Fibroblast of villous mesenchyme (primary cell): ENCODE data around the gene RNU1-3. TPM values are rescaled to one million over a fixed set of nuclear protein-coding genes. Genes with fewer than 3 reads are reported as not detected.
"Not testable (repeated sequence)": the region's sequence is repeated elsewhere in the genome, so short reads cannot be mapped to it uniquely, and the experiment has no call there.

ENCODE experiments used
- DNase-seq: peaks from one replicate; pipeline ENCODE4 v3.0.0-alpha.2; 2010; ENCODE audit warnings: low read depth
- H3K4me3 ChIP-seq: 2 replicates; pipeline ENCODE4 v1.5.1; 2011; ENCODE audit warnings: low read depth, mild to moderate bottlenecking, low read length
- total RNA-seq: library from RNA; depleted of rRNA; stranded (reverse); fragments of >200 nt; gene quantifications from 2 replicates; pipeline ENCODE4 v1.2.3, GENCODE V29; 2012
- TF ChIP-seq, protein P1 (sequence below): IDR thresholded peaks from 2 replicates; pipeline ENCODE4 v1.5.1; 2012; ENCODE audit warnings: low read depth, mild to moderate bottlenecking, low read length; ENCODE audit not compliant: insufficient read depth

RNU1-3 gene
- total RNA-seq, 1 donor, result not detected

DNA sequence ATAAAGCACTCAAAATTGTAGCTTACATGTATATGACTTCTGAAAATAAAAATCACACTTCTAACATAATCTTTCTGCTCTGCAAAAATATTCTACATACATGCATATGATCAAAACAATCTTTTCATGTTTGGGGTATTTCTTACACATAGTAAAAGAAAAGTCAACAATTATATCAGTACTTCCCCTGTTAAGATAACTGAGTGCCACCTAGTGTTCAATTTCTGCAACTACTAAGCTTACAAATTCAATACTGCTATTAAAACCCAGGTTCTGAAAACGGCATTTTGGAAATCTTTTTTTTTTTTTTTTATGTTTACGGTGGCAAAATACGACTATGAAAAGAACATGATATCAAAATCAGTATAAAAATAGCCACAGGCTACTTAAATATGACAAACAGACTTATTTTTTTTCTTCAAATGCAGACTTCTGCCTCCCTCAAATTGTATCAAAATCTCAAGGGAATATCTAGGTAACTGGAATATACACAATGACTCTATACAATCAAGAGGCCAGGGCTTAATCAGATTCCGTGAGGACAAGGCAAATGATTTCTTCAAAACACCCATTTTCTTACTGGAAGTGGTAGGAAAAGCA is 18.1 kb upstream of the RNU1-3 start:
- TF ChIP-seq, protein P1, sequence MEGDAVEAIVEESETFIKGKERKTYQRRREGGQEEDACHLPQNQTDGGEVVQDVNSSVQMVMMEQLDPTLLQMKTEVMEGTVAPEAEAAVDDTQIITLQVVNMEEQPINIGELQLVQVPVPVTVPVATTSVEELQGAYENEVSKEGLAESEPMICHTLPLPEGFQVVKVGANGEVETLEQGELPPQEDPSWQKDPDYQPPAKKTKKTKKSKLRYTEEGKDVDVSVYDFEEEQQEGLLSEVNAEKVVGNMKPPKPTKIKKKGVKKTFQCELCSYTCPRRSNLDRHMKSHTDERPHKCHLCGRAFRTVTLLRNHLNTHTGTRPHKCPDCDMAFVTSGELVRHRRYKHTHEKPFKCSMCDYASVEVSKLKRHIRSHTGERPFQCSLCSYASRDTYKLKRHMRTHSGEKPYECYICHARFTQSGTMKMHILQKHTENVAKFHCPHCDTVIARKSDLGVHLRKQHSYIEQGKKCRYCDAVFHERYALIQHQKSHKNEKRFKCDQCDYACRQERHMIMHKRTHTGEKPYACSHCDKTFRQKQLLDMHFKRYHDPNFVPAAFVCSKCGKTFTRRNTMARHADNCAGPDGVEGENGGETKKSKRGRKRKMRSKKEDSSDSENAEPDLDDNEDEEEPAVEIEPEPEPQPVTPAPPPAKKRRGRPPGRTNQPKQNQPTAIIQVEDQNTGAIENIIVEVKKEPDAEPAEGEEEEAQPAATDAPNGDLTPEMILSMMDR, result peak; percentile 35
- H3K4me3 ChIP-seq, DNase-seq: not testable (repeated sequence)

DNA sequence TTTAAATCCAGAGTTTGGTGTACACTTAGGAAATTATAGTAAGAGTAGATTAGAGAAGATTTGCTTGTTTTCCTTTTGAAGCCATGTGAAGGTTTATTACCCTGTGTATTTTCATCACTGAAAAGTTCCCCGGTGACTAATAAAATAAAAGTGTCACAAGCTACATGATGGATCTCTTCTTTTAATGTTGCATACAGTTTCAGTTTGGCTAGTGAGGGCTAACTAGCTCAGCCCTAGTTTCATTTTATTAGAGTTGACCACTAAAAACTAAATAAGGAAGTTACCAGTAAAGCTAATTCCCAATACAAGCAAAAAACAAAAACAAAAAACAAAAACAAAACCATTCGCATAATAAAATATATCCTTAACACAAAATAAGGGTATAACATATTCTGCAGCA is 17.4 kb upstream of the RNU1-3 start:
- peak; percentile 65 for DNase-seq
- H3K4me3 ChIP-seq, result not testable (repeated sequence)

DNA sequence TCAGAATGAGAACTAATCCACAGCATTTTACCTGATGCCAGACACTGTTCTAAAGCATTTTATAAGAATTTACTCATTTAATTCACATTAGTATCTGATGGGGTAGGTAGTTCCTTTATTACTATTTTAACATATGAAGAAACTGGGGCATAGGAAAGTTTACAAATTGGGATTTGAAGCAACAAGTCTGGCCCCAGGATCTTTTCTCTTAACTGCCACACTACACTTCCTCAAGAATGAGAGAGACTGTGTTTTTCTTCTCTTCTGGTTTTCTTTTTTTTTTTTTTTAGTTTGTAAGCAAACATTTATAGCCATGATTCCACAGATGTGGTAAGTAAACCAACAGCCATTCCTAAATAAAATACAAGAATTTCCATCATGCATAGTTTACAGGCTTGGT is 16.1 kb upstream of the RNU1-3 start:
- H3K4me3 ChIP-seq, DNase-seq: not testable (repeated sequence)

DNA sequence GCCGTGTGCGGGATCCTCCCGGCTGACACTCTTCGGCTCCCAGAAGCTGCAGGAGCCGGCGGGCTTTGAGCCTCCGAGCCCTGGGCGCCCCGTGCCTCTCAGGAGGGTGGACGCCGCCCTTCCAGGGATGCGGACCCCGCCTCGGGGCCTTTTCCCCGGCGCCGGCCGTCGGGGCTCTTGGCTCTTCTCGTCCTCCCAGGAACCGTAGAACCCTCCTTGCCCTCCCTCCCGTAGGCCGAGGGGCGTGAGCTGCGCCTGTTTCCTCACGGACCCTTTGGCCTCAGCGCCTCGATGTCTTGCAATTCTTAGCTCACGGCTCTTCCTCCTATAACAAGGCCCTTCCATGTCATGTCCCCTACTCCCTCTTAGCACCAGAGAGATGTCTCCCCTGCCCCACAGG is 13.6 kb upstream of the RNU1-3 start:
- DNase-seq, H3K4me3 ChIP-seq: not testable (repeated sequence)

DNA sequence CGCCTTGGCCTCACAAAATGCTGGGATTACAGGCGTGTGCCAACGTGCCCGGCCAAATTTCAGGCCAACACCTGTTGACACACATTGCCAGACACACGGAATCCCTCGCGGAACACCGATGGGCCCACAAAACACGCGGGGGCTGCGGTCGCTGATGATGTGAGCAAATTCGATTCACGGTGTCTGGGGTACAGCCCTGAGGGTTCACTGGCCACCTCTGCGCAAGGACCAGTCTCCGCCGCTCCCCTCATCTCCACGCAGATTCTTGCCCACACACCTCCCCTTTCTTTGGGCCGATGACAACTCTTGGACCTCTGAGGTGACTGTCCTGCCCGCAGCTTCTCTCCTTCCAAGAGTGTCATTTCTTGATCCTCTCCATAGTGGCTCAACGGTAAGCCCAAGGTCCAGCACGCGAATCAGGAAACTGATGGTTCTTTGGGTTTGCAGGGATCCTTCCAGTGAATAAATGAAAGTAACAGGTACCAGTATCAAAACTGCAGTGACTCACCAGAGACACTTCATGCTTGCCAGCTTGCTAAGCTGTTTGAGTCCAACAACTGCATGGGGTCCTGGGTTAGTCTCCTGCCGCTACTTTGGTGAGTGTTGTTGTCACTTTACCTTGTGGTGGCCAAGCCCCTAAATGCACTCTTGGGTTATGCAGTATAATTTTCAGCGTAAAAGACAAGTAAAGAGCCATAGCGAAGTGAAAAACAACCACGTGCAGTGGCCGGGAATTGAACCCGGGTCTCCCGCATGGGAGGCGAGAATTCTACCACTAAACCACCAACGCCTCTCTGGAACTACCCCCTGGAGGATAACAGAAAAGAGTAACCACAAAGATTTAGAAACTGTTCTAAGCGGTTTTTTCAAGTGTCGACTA is 11.0 kb upstream of the RNU1-3 start:
- peak; percentile 70 for DNase-seq
- TF ChIP-seq, protein P1, result no peak
- no peak overlapping the region for H3K4me3 ChIP-seq

DNA sequence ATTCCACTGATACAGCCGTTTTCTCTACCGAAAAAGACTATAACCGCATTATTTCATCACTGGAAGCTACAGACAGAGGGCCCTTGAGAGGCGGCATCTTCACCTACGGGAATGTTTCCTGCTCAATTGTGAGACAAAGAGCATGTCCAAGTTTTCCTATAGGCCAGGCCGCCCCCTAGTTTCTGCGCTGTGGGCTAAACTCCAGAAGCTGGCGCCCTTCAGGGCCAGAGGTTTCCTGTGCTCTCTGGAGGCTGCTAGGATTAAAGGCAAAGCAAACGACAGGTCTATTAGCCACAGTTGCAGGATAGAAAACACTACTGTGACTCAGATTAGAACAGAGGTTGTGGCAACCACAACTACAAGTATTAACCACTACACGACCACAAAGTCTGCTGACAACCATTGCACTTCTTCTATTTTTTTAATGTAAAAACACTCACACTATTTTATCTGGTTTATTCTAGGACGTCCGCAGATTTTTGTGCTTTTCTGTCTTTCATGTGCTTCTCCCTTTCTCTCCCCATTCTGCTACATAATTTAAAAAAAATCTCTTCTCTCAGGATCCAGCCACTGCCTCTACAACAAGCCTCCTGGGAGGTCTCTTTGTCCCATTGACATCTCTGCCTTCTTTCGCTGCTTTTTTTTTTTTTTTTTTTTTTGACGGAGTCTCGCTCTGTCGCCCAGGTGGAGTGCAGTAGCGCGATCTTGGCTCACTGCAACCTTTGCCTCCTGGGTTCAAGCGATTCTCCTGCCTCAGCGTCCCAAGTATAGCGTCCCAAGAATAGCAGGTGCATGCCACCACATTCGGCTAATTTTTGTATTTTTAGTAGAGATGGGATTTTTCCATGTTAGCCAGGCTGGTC is 10.1 kb upstream of the RNU1-3 start:
- not testable (repeated sequence) for DNase-seq, H3K4me3 ChIP-seq

DNA sequence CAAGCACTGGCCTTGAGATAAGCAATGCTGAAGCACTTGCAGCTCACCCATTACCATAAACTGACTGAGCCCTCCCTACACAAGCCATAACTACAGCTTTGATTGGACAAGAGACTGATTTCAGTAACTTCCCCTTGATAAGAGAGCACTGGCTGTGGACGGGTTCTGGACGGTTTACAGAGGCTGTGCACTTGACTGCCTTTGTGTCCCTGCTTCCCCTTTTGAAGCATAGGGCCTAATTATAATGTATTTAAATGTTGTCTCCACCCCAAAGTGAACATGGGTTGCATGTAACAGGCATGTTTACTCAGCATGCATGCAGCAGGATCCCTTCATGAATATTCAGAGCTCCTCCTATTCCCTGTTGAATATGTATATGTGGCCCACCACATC is 8.4 kb upstream of the RNU1-3 start:
- not testable (repeated sequence) for DNase-seq, H3K4me3 ChIP-seq

DNA sequence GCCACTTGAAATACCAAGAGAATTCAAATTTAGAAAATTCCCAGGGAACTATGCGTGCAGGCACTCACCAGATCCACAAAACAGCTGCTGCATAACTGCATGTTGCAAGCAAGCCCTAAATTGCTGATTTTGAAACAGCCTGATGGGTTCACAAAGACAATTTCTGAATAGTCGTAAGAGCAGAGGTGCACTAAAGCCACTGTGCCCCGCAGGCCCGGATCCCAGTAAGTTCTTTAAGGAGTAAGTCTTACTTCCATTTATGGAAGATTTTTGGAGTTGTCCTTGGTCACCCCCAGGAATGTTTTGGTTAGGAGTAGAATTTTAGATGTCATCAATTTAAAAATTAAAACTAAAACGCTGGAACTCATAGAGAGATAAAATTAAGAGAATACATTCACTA is 7.2 kb upstream of the RNU1-3 start:
- not testable (repeated sequence) for DNase-seq, H3K4me3 ChIP-seq

DNA sequence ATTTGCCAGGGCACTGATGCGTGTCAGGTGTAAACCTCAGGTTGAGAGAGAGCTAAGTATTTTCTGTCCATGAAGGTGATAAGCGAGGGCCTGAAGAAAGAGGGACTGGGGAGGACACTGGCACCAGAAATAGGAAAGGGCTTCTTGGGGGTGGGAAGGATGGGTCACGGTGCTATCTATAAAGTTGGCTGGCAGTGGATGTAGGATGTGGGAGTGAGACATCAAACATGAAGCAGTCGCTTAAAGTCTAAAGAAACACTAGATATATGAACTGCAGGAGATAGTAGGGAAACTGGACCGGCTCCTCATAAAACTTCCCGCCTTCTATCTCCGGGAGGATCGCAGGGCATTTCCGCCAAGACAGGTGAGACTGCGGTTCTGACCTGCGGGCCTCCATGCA is 912 bp downstream of the RNU1-3 start:
- not testable (repeated sequence) for H3K4me3 ChIP-seq, DNase-seq

DNA sequence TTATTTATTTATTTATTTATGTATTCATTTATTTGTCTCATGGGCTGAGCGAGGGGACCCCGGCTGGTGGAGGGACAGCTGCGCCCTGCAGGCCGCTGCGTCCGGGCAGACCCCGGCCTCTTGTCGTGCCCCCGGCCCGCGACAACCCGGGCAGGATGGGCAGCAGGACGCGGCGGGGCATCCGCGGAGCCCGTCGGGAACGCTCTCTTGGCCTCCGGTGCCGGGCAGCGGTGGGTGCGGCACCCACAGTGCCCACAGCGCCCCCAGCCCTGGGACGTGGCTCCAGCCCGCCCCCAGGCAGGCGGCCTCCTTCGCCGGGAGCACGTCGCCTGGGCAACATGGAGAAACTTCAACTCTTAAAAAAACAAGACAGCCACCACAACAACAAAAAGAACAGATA is 8.5 kb downstream of the RNU1-3 start:
- not testable (repeated sequence) for H3K4me3 ChIP-seq, DNase-seq

DNA sequence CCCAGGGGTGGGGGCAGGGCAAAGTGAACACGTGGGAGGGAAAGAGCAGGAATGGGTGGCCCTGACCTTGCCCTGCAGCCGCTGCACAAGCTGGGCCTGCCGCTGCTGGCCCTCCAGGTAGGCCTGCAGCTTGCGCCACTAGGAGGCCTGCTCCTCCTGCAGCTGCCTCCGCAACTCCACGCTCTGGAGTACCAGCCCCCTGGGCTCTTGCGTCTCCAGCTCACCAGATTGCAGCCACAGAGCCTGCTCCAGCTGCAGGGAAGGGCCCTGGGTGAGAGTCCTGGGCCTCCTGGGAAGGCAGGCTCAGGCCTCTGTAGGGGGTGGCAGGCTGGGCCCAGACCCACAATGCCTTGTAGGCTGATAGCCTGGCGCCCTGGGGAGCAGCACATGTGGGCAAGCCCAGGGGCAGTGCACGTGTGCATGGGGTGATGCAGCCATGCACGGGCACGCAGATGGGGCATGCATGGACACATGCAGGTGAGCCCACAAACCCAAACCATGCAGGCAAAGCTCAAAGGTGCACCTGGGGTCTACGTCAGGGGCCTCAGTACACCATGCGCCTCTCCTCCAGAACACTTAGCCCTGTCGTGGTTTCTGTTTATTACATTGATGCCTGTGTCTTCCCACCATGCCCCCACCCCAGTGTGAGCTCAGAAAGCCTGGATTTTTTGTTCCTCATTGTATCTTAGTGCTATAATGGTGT is 9.6 kb downstream of the RNU1-3 start:
- DNase-seq, result not testable (repeated sequence)

DNA sequence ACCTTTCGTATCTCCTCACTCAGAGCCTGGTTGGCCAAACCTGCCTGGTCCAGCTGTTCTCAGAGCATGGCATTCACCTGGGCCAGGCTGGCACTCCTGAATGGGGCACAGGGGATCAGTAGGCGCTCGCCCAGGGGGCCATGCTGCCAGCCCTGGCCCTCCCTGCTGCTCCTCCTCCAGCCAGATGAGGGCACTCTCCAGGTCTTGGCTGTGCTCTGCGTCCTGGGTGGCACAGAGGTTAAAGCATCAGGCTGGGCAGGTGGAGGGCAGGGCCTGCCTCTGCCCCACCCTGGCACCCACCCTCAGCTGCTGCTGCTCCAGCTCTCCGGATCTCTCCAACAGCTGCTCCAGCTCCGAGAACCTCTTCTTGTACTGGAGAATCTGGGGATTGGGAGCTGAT is 10.2 kb downstream of the RNU1-3 start:
- not testable (repeated sequence) for H3K4me3 ChIP-seq, DNase-seq

More for the DNA sequence above, 9.6 kb downstream of the RNU1-3 start:
- not testable (repeated sequence) for H3K4me3 ChIP-seq

DNA sequence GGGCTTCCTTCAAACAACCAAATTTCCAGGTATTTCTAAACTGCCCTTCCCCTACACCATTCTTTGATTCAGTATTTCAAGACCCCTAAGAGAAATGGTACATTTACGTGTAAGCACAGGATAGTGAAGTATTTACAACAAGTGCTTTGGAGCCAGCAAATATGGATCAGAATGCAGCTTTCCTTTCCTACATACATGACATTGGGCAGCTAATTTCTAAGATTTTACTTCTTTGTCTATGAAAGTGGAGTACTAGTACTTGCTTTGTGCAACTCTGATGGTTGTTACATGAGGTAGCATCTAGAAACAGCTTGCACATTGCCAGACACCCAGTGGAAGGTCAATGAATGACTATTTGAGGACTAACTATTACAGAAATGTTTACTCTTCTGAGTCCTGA is 15.2 kb downstream of the RNU1-3 start:
- not testable (repeated sequence) for DNase-seq, H3K4me3 ChIP-seq

DNA sequence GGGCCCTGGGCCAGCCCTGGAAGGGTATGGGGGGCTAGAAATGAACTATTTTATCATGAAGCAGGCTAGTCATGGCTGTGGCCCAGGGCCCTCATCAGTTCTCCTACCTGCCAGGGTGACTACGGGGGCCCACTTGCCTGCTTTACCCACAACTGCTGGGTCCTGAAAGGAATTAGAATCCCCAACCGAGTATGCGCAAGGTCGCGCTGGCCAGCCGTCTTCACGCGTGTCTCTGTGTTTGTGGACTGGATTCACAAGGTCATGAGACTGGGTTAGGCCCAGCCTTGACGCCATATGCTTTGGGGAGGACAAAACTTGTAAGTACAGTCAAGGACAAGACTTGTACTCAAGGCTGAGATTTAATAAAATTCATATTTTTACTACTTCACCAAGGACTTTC is 16.8 kb downstream of the RNU1-3 start:
- not testable (repeated sequence) for DNase-seq, H3K4me3 ChIP-seq

DNA sequence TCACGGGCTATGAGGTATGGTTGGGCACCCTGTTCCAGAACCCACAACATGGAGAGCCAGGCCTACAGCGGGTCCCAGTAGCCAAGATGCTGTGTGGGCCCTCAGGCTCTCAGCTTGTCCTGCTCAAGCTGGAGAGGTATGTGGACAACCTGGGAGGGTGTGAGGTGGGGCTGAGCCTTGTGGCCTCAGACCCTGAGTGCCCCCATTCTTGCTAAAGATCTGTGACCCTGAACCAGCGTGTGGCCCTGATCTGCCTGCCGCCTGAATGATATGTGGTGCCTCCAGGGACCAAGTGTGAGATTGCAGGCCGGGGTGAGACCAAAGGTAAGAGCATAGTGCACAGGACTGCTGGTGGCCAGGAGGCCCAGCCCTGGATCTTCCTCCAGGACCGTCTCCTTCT is 17.4 kb downstream of the RNU1-3 start:
- not testable (repeated sequence) for DNase-seq, H3K4me3 ChIP-seq

DNA sequence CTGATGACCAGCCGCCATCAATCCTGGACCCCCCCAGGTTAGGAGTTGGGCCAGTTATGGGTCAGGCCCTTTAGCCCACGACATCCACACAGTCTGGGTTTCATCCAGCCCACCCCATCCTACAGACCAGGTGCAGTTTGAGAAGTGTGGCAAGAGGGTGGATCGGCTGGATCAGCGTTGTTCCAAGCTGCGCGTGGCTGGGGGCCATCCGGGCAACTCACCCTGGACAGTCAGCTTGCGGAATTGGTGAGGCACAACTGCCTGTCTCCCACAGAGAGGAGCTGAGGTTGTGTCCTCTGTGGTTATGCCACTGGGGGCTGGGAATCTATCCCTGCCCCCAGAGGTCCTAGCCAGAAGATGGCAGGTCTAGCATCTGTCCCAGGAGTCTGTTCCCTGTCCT is 18.0 kb downstream of the RNU1-3 start:
- not testable (repeated sequence) for DNase-seq, H3K4me3 ChIP-seq
